Esophagus squamous epithelium (tissue), 4 donors: Measurements from ENCODE around the gene BATF.

Experiments
- CTCF ChIP-seq, 6 experiments: fragments of 450-650 bp in 4 of 6; fragments of 200-600 bp in 2 of 6; sonication (generic) in 2 of 6; IDR thresholded peaks; one replicate each; pipeline ENCODE4 v1.5.1; 2016 to 2019; ENCODE audit warnings: antibody characterized with exemption in 6 of 6, mild to moderate bottlenecking in 4 of 6, moderate library complexity in 4 of 6
- POLR2A ChIP-seq, 4 donors: fragments of 450-650 bp; IDR thresholded peaks; one replicate each; pipeline ENCODE4 v1.6.1; 2017; ENCODE audit warnings: antibody characterized with exemption in 4 of 4, mild to moderate bottlenecking in 4 of 4, moderate library complexity in 3 of 4

GRCh38 chr14:75539561-75540478 is 17.6 kb downstream of the BATF start:
- TF ChIP-seq CTCF (IDR thresholded peaks at IDR 0.05): no peak
- no peak for TF ChIP-seq POLR2A (IDR thresholded peaks at IDR 0.05)
